NB4 (cell line): ENCODE data around the gene ARMC5.
A peak's percentile ranks its signal among the peaks of the same experiment; 100 is the strongest.

Experiments
- DNase-seq: peaks from one replicate; pipeline ENCODE4 v3.0.0; 2010; ENCODE audit warnings: low read depth
- H3K4me3 ChIP-seq: one replicate; pipeline ENCODE4 v1.5.1; 2011; ENCODE audit warnings: mild to moderate bottlenecking, low read depth, low read length, moderate library complexity
- CTCF ChIP-seq: IDR thresholded peaks from one replicate; pipeline ENCODE4 v1.5.1; 2012; ENCODE audit warnings: low read depth, low read length
- MAX ChIP-seq: IDR thresholded peaks from 2 replicates; pipeline ENCODE4 v1.6.1; 2011; ENCODE audit warnings: low read depth, low read length
- MYC ChIP-seq: IDR thresholded peaks from 2 replicates; pipeline ENCODE4 v1.6.1; 2011; ENCODE audit warnings: low read depth, low read length
- POLR2A ChIP-seq: IDR thresholded peaks from 2 replicates; pipeline ENCODE4 v1.6.1; 2011; ENCODE audit warnings: mild to moderate bottlenecking; ENCODE audit not compliant: insufficient read length; ENCODE audit errors: extremely low read depth

The ARMC5 gene

DNA sequence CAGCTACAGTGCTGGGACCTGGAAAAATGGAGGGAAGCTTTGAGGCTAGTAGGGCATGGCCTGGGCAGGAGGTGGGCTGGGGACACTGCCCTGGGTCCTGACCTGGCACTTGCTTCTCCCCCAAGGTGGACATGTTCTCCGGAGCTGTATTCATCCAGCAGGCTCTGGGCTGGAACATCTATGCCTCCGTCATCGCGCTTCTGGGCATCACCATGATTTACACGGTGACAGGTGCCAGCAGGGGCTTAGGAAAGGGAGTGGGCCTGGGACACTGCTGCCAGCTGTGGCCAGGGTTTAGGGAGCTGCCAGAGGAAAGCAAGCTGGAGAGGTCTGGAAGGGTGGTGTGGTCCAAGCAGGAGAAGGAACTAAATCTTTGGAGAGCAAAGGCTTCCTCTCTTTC, 26.7 kb downstream of the ARMC5 start:
- no peak overlapping the region for H3K4me3 ChIP-seq
- DNase-seq, result no peak
- TF ChIP-seq MAX, result no peak
- no peak for TF ChIP-seq MYC
- TF ChIP-seq CTCF, result no peak
- TF ChIP-seq POLR2A, result no peak

- no peak for DNase-seq
- H3K4me3 ChIP-seq, result peak overlapping the region; percentile 21
- no peak for TF ChIP-seq CTCF
- TF ChIP-seq MYC, result no peak
- TF ChIP-seq MAX, result no peak
- no peak for TF ChIP-seq POLR2A
Observed at GRCh38 chr16:31487071-31487719, 27.9 kb downstream of the ARMC5 start.

GRCh38 chr16:31487720-31488467, 28.6 kb downstream of the ARMC5 start:
- DNase-seq, result peak; percentile 66
- H3K4me3 ChIP-seq, result peak overlapping the region; percentile 21
- no peak for TF ChIP-seq CTCF
- no peak for TF ChIP-seq MYC
- no peak for TF ChIP-seq MAX
- no peak for TF ChIP-seq POLR2A

DNA sequence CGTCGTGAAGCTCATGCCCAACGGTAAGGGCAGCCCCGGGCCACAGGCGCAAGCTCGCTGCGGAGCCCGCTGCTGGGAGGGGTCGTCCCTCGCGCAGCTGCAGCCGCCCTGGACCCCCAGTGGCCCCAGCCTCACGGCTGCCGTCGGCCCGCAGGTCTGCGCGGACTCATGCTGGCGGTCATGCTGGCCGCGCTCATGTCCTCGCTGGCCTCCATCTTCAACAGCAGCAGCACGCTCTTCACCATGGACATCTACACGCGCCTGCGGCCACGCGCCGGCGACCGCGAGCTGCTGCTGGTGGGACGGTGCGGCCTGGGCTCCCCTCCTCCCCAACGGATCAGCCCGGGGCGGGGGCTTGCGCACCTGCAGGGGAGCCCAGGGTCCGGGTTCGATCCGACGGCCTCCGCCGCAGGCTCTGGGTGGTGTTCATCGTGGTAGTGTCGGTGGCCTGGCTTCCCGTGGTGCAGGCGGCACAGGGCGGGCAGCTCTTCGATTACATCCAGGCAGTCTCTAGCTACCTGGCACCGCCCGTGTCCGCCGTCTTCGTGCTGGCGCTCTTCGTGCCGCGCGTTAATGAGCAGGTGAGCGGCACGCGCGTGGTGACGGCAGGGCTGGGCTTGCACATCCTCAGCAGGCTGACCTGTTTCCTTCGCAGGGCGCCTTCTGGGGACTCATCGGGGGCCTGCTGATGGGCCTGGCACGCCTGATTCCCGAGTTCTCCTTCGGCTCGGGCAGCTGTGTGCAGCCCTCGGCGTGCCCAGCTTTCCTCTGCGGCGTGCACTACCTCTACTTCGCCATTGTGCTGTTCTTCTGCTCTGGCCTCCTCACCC, 29.4 kb downstream of the ARMC5 start:
- H3K4me3 ChIP-seq, result no peak overlapping the region

More for the DNA sequence above, 29.4 kb downstream of the ARMC5 start:
- TF ChIP-seq MYC (no peak), CTCF (no peak), MAX (no peak), POLR2A (no peak)
- DNase-seq, result no peak
